H9 (cell line): ENCODE results near the gene HAUS7. TPM values are rescaled to one million over a fixed set of nuclear protein-coding genes. Genes with fewer than 3 reads are reported as not detected.

ENCODE experiments used
- DNase-seq: peaks from one replicate; pipeline ENCODE4 v3.0.0-alpha.2; 2017
- H2AFZ ChIP-seq: one replicate; pipeline ENCODE4 v1.6.1; 2013; ENCODE audit warnings: mild to moderate bottlenecking, low read length, control low read depth, moderate library complexity
- H2AK5ac ChIP-seq: 2 replicates; pipeline ENCODE4 v1.6.1; 2013; ENCODE audit warnings: low read length, control low read depth, mixed read lengths; ENCODE audit not compliant: insufficient read length
- H2BK120ac ChIP-seq: one replicate; pipeline ENCODE4 v1.6.1; 2013; ENCODE audit warnings: low read depth, mild to moderate bottlenecking, low read length, control low read depth, inconsistent platforms; ENCODE audit not compliant: poor library complexity, severe bottlenecking
- H2BK12ac ChIP-seq: 2 replicates; pipeline ENCODE4 v1.6.1; 2013; ENCODE audit warnings: low read length, control low read depth, mixed read lengths, low read depth; ENCODE audit not compliant: insufficient read length
- H2BK15ac ChIP-seq: 2 replicates; pipeline ENCODE4 v1.6.1; 2013; ENCODE audit warnings: low read depth, low read length, control low read depth
- H2BK20ac ChIP-seq: one replicate; pipeline ENCODE4 v1.6.1; 2013; ENCODE audit warnings: low read depth, mild to moderate bottlenecking, low read length, control low read depth, inconsistent platforms; ENCODE audit not compliant: poor library complexity, severe bottlenecking
- H2BK5ac ChIP-seq: 2 replicates; pipeline ENCODE4 v1.6.1; 2013; ENCODE audit warnings: low read length, control low read depth, mixed read lengths; ENCODE audit not compliant: insufficient read length
- H3K14ac ChIP-seq: 2 replicates; pipeline ENCODE4 v1.6.1; 2013; ENCODE audit warnings: low read length, control low read depth; ENCODE audit not compliant: insufficient read depth
- H3K18ac ChIP-seq: 2 replicates; pipeline ENCODE4 v1.6.1; 2013; ENCODE audit warnings: low read depth, mild to moderate bottlenecking, mixed read lengths, low read length, control low read depth; ENCODE audit not compliant: insufficient read length
- H3K23ac ChIP-seq: 2 replicates; pipeline ENCODE4 v1.6.1; 2013; ENCODE audit warnings: low read length, control low read depth, mixed read lengths, low read depth; ENCODE audit not compliant: insufficient read length
- H3K23me2 ChIP-seq: 2 replicates; pipeline ENCODE4 v1.6.1; 2013; ENCODE audit warnings: low read depth, mild to moderate bottlenecking, mixed read lengths, low read length, control low read depth; ENCODE audit not compliant: insufficient read length, poor library complexity, severe bottlenecking
- H3K27ac ChIP-seq: 2 replicates; pipeline ENCODE4 v1.5.1; 2013; ENCODE audit warnings: low read length, control low read depth, mixed read lengths, low read depth; ENCODE audit not compliant: insufficient read length
- H3K27me3 ChIP-seq: 2 replicates; pipeline ENCODE4 v1.6.1; 2013; ENCODE audit warnings: low read length, control low read depth, inconsistent platforms; ENCODE audit not compliant: insufficient read depth
- H3K4ac ChIP-seq: 2 replicates; pipeline ENCODE4 v1.6.1; 2013; ENCODE audit warnings: low read depth, mild to moderate bottlenecking, control low read depth, inconsistent platforms, low read length, moderate library complexity
- H3K4me1 ChIP-seq: 2 replicates; pipeline ENCODE4 v1.6.1; 2013; ENCODE audit warnings: low read length, control low read depth, inconsistent platforms; ENCODE audit not compliant: insufficient read depth
- H3K4me2 ChIP-seq: 2 replicates; pipeline ENCODE4 v1.6.1; 2013; ENCODE audit warnings: low read length, control low read depth, mixed read lengths; ENCODE audit not compliant: insufficient read length, insufficient read depth
- H3K56ac ChIP-seq: 2 replicates; pipeline ENCODE4 v1.6.1; 2013; ENCODE audit warnings: low read depth, mild to moderate bottlenecking, mixed read lengths, low read length, control low read depth; ENCODE audit not compliant: insufficient read length
- H3K79me1 ChIP-seq: 2 replicates; pipeline ENCODE4 v1.6.1; 2013; ENCODE audit warnings: low read depth, mild to moderate bottlenecking, moderate library complexity, low read length, control low read depth, inconsistent platforms; ENCODE audit not compliant: insufficient read depth, poor library complexity, severe bottlenecking
- H3K79me2 ChIP-seq: 2 replicates; pipeline ENCODE4 v1.6.1; 2013; ENCODE audit warnings: low read length, control low read depth, inconsistent platforms; ENCODE audit not compliant: insufficient read depth
- H3K9ac ChIP-seq: 2 replicates; pipeline ENCODE4 v1.6.1; 2013; ENCODE audit warnings: low read length, control low read depth, mixed read lengths; ENCODE audit not compliant: insufficient read length; ENCODE audit errors: extremely low read depth
- H3K9me3 ChIP-seq: one replicate; pipeline ENCODE4 v1.6.1; 2013; ENCODE audit warnings: low read depth, low read length, inconsistent platforms; ENCODE audit not compliant: control insufficient read depth
- H3T11ph ChIP-seq: one replicate; pipeline ENCODE4 v1.6.1; 2013; ENCODE audit warnings: mild to moderate bottlenecking, low read length, control low read depth, inconsistent platforms
- H4K20me1 ChIP-seq: one replicate; pipeline ENCODE4 v1.6.1; 2013; ENCODE audit not compliant: control insufficient read depth, insufficient read length, insufficient read depth
- H4K5ac ChIP-seq: 2 replicates; pipeline ENCODE4 v1.6.1; 2013; ENCODE audit warnings: low read depth, mild to moderate bottlenecking, mixed read lengths, low read length, control low read depth; ENCODE audit not compliant: insufficient read length
- H4K8ac ChIP-seq: replicated peaks from 2 replicates; pipeline ENCODE4 v1.6.1; 2013; ENCODE audit warnings: low read length, control low read depth, mixed read lengths, low read depth; ENCODE audit not compliant: insufficient read length
- H4K91ac ChIP-seq: 2 replicates; pipeline ENCODE4 v1.6.1; 2013; ENCODE audit warnings: low read depth, mild to moderate bottlenecking, moderate library complexity, mixed read lengths, low read length, control low read depth; ENCODE audit not compliant: insufficient read length
- H3K27ac Mint-ChIP-seq, 3 experiments: 2 replicates in 2 of 3; 3 replicates in 1 of 3; pipeline ENCODE4 v1.8.0; 2020 to 2021; ENCODE audit warnings: mixed read lengths in 3 of 3, mild to moderate bottlenecking in 1 of 3, moderate library complexity in 1 of 3
- H3K27me3 Mint-ChIP-seq: 2 replicates; pipeline ENCODE4 v1.8.0; 2021; ENCODE audit warnings: low read depth, mild to moderate bottlenecking, moderate library complexity, mixed read lengths
- H3K36me3 Mint-ChIP-seq, 3 experiments: 2 replicates in 2 of 3; 3 replicates in 1 of 3; pipeline ENCODE4 v1.8.0; 2020 to 2021; ENCODE audit warnings: low read depth in 3 of 3, mixed read lengths in 3 of 3; ENCODE audit not compliant: insufficient read depth in 1 of 3
- H3K4me1 Mint-ChIP-seq, 2 experiments: 2 replicates each; pipeline ENCODE4 v1.8.0; 2020; ENCODE audit warnings: mixed read lengths in 2 of 2
- H3K4me3 Mint-ChIP-seq, 2 experiments: 2 replicates in 1 of 2; 3 replicates in 1 of 2; pipeline ENCODE4 v1.8.0; 2020 to 2021; ENCODE audit warnings: mild to moderate bottlenecking in 2 of 2, mixed read lengths in 2 of 2, moderate library complexity in 1 of 2
- H3K9me3 Mint-ChIP-seq, 2 experiments: 2 replicates in 1 of 2; 3 replicates in 1 of 2; pipeline ENCODE4 v1.8.0; 2020; ENCODE audit warnings: mild to moderate bottlenecking in 2 of 2, mixed read lengths in 2 of 2, moderate library complexity in 1 of 2
- WGBS: extraction: QIAGEN DNeasy Blood & Tissue Kit; methylation state at CpG from one replicate; pipeline ENCODE4 v1.1.7; 2013; ENCODE audit warnings: missing lambda C conversion rate, low lambda C conversion rate, mixed read lengths; ENCODE audit not compliant: insufficient read length; ENCODE audit errors: extremely low coverage; 5-methylcytosine and 5-hydroxymethylcytosine counted together
- total RNA-seq: library from RNA; stranded (reverse); gene quantifications from 2 replicates; pipeline ENCODE4 v1.2.1, GENCODE V29; 2021
- TF ChIP-seq, protein P1 (sequence below): fragments of 200-600 bp; sonication (generic); conservative IDR thresholded peaks from 3 replicates; pipeline ENCODE4 v1.8.0; 2021; ENCODE audit warnings: antibody characterized with exemption, mild to moderate bottlenecking

Gene HAUS7
- total RNA-seq, 1 experiment from 2014 or later = 45.3 TPM

DNA sequence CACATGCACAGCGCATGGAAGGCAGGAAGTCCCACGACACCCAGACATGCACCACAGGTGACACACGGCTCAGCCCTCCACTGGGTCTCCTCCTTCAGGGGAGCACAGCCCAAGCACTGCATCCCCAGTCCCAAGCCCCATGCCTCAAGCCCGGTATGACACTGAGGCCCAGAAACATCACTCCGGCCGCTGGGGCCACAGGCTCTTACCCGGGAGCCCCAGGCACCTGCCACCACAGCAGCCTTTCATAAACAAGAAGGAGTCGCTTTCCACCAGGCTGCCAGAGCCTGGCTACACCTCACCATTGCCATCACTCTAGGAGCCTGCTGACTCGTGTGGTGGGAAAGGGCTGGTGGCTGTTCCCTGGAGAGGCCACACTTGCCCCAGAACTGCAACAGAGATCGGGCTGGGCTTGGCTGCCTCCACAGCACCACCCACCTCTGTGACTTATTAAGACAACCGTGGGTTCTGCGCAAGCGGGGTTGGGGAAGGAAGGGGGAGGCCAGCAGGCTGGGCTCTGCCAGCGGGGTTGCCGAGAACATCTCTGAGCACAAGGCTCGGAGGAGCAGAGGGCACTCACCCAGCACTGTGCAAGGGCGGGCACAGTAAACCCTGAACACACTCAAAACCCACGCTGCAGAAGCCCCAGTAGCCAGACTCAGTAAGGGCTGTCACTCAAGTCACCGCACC is 4.5 kb downstream of the HAUS7 start:
- H4K91ac ChIP-seq = no peak overlapping the region
- DNase-seq = no peak
- no peak overlapping the region for H2BK15ac ChIP-seq
- no peak overlapping the region for H3K4me2 ChIP-seq
- peaks cover 9% of the 10 kb centered on the region for H3K23me2 ChIP-seq
- no peaks in the 10 kb centered on the region for H3K27me3 ChIP-seq
- no peak overlapping the region for H3K4ac ChIP-seq
- Mint-ChIP-seq H3K27ac (no peak overlapping the region), H3K36me3 (peaks cover 30 to 43% (median 36%) of the 10 kb centered on the region in 3 experiments), H3K27me3 (no peaks in the 10 kb centered on the region; the same call in 1 of the 2 replicates), H3K9me3 (peaks cover 60 to 81% of the 10 kb centered on the region in 2 experiments), H3K4me1 (no peaks in the 10 kb centered on the region; a peak in 1 of 4 replicates), H3K4me3 (no peak overlapping the region)
- H3K9me3 ChIP-seq = peaks cover 46% of the 10 kb centered on the region
- H2BK5ac ChIP-seq = no peak overlapping the region
- H4K5ac ChIP-seq = no peak overlapping the region
- no peak overlapping the region for H2AFZ ChIP-seq
- H4K20me1 ChIP-seq = no peaks in the 10 kb centered on the region
- H3K18ac ChIP-seq = no peak overlapping the region
- no peaks in the 10 kb centered on the region for H3K79me1 ChIP-seq
- TF ChIP-seq, protein P1, sequence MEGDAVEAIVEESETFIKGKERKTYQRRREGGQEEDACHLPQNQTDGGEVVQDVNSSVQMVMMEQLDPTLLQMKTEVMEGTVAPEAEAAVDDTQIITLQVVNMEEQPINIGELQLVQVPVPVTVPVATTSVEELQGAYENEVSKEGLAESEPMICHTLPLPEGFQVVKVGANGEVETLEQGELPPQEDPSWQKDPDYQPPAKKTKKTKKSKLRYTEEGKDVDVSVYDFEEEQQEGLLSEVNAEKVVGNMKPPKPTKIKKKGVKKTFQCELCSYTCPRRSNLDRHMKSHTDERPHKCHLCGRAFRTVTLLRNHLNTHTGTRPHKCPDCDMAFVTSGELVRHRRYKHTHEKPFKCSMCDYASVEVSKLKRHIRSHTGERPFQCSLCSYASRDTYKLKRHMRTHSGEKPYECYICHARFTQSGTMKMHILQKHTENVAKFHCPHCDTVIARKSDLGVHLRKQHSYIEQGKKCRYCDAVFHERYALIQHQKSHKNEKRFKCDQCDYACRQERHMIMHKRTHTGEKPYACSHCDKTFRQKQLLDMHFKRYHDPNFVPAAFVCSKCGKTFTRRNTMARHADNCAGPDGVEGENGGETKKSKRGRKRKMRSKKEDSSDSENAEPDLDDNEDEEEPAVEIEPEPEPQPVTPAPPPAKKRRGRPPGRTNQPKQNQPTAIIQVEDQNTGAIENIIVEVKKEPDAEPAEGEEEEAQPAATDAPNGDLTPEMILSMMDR = no peak
- no peak overlapping the region for H3K27ac ChIP-seq
- no peak overlapping the region for H2AK5ac ChIP-seq
- H3K14ac ChIP-seq = no peak overlapping the region
- no CpG with 5 or more reads among the region's 19 CpGs for WGBS
- no peak overlapping the region for H3K23ac ChIP-seq
- no peak overlapping the region for H2BK120ac ChIP-seq
- H3K79me2 ChIP-seq = no peaks in the 10 kb centered on the region; the same call in 1 of the 2 replicates
- no peak overlapping the region for H2BK12ac ChIP-seq
- no peak overlapping the region for H3K9ac ChIP-seq
- H3K56ac ChIP-seq = no peak overlapping the region
- H4K8ac ChIP-seq = no peak overlapping the region
- H3T11ph ChIP-seq = no peak overlapping the region
- H3K4me1 ChIP-seq = no peaks in the 10 kb centered on the region
- no peak overlapping the region for H2BK20ac ChIP-seq
